Measurements from ENCODE around the gene APOBEC3C.

DNA sequence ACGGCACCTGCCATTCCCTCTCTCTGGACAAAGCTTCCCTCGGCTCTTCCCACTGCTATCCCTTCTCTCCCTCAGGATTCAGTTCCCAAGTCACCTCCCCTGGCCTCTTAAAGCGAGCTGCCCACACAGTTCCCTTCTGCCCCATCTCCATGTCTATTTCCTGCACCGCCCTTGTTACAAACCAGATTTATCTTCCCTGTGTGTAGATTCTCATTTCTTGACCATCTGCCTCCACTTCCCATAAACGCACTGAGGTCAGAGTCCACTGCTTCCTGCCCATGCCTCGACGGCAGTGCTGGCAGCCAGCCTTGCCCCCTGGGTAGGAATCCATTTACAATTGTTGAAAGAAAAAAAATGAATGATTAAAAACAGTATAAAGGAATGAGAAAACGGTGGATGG is 43.5 kb upstream of the APOBEC3C start:
- TF ChIP-seq POLR2AphosphoS5 (IDR thresholded peaks at IDR 0.05) (no peak), POLR2A (IDR thresholded peaks at IDR 0.05) (no peak)
- TF ChIP-seq, protein P1, sequence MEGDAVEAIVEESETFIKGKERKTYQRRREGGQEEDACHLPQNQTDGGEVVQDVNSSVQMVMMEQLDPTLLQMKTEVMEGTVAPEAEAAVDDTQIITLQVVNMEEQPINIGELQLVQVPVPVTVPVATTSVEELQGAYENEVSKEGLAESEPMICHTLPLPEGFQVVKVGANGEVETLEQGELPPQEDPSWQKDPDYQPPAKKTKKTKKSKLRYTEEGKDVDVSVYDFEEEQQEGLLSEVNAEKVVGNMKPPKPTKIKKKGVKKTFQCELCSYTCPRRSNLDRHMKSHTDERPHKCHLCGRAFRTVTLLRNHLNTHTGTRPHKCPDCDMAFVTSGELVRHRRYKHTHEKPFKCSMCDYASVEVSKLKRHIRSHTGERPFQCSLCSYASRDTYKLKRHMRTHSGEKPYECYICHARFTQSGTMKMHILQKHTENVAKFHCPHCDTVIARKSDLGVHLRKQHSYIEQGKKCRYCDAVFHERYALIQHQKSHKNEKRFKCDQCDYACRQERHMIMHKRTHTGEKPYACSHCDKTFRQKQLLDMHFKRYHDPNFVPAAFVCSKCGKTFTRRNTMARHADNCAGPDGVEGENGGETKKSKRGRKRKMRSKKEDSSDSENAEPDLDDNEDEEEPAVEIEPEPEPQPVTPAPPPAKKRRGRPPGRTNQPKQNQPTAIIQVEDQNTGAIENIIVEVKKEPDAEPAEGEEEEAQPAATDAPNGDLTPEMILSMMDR (IDR thresholded peaks at IDR 0.05), result no peak

Data from stomach (tissue), 4 donors.